HTR-8/SVneo (cell line): ENCODE data around the gene ZBTB48.

ENCODE experiments used
- DNase-seq: peaks from one replicate; pipeline ENCODE4 v3.0.0; 2011; ENCODE audit warnings: low spot score, mixed read lengths; ENCODE audit not compliant: insufficient read length
- FAIRE-seq: peaks from 2 replicates; lab custom pipeline; 2011; peaks lifted over from hg19 to GRCh38; lab: Jason Lieb, UNC

The ZBTB48 gene

GRCh38 chr1:6603238-6603914 lies 23.6 kb downstream of the ZBTB48 start:
- DNase-seq (no peak), FAIRE-seq (no peak)

GRCh38 chr1:6603915-6604558 lies 24.2 kb downstream of the ZBTB48 start:
- peak; percentile 19 for DNase-seq
- no peak for FAIRE-seq

GRCh38 chr1:6612641-6613360 lies 33.0 kb downstream of the ZBTB48 start:
- peak; percentile 49 for DNase-seq

GRCh38 chr1:6613361-6614018 lies 33.7 kb downstream of the ZBTB48 start, which contains the start of gene PHF13:
Gene PHF13 (plus strand): TSS chr1:6613731. CDS start chr1:6614067, 336 bp downstream.
- FAIRE-seq: peak; percentile 26
- peak; percentile 92 for DNase-seq

More at GRCh38 chr1:6612641-6613360, 33.0 kb downstream of the ZBTB48 start:
- FAIRE-seq: no peak

GRCh38 chr1:6614019-6614928 lies 34.5 kb downstream of the ZBTB48 start:
- peak; percentile 62 for DNase-seq
- no peak for FAIRE-seq

GRCh38 chr1:6614929-6615785 lies 35.4 kb downstream of the ZBTB48 start:
- FAIRE-seq: no peak
- DNase-seq: no peak

GRCh38 chr1:6619045-6619444 lies 39.3 kb downstream of the ZBTB48 start:
- FAIRE-seq: no peak

GRCh38 chr1:6621429-6622391 lies 41.9 kb downstream of the ZBTB48 start:
- FAIRE-seq (no peak), DNase-seq (no peak)

More at GRCh38 chr1:6619045-6619444, 39.3 kb downstream of the ZBTB48 start:
- DNase-seq: no peak

- no peak for DNase-seq
Observed at GRCh38 chr1:6622396-6623152, 42.8 kb downstream of the ZBTB48 start.

GRCh38 chr1:6623269-6623965 lies 43.6 kb downstream of the ZBTB48 start:
- FAIRE-seq (no peak), DNase-seq (no peak)

More at GRCh38 chr1:6622396-6623152, 42.8 kb downstream of the ZBTB48 start:
- no peak for FAIRE-seq

GRCh38 chr1:6624710-6625583 lies 45.2 kb downstream of the ZBTB48 start, which contains the start of gene THAP3:
Gene THAP3 (plus strand): TSS chr1:6624868. CDS start chr1:6625219, 351 bp downstream.
- peak; percentile 86 for DNase-seq
- peak; percentile 96 for FAIRE-seq

GRCh38 chr1:6625584-6626149 lies 45.9 kb downstream of the ZBTB48 start:
- FAIRE-seq: peak; percentile 16
- DNase-seq: peak; percentile 17

- FAIRE-seq (no peak), DNase-seq (no peak)
Observed at GRCh38 chr1:6627031-6627430, 47.2 kb downstream of the ZBTB48 start.

- FAIRE-seq (no peak), DNase-seq (no peak)
Observed at GRCh38 chr1:6627841-6628545, 48.2 kb downstream of the ZBTB48 start.
